GM18502 (cell line): ENCODE data around the gene MAP4.
A peak's percentile ranks its signal among the peaks of the same experiment; 100 is the strongest.
"Not testable (repeated sequence)": the region's sequence is repeated elsewhere in the genome, so short reads cannot be mapped to it uniquely, and the experiment has no call there.

Experiments used
- ATAC-seq: cut with Tn5 transposase; IDR thresholded peaks from one replicate; pipeline ENCODE4 v1.9.1; 2021; ENCODE audit warnings: mild to moderate bottlenecking; ENCODE audit not compliant: unreplicated experiment, poor library complexity

The MAP4 gene

GRCh38 chr3:48018841-48019240 lies 2.6 kb upstream of the MAP4 start:
- no peak for ATAC-seq

- ATAC-seq: no peak
Measured at GRCh38 chr3:48015431-48016180, 610 bp downstream of the MAP4 start.

- ATAC-seq: no peak
Measured at GRCh38 chr3:48014358-48014757, 1.9 kb downstream of the MAP4 start.

GRCh38 chr3:48013288-48013980 lies 2.8 kb downstream of the MAP4 start:
- no peak for ATAC-seq

GRCh38 chr3:48012659-48013058 lies 3.6 kb downstream of the MAP4 start:
- no peak for ATAC-seq

- not testable (repeated sequence) for ATAC-seq
Measured at GRCh38 chr3:48008066-48008465, 8.2 kb downstream of the MAP4 start.

- ATAC-seq: not testable (repeated sequence)
Measured at GRCh38 chr3:48007361-48007760, 8.9 kb downstream of the MAP4 start.

GRCh38 chr3:48006794-48007193 lies 9.4 kb downstream of the MAP4 start:
- not testable (repeated sequence) for ATAC-seq

- no peak for ATAC-seq
Measured at GRCh38 chr3:48004694-48005093, 11.5 kb downstream of the MAP4 start.

GRCh38 chr3:48002787-48003186 lies 13.4 kb downstream of the MAP4 start:
- ATAC-seq: no peak

- ATAC-seq: no peak
Measured at GRCh38 chr3:48001991-48002390, 14.2 kb downstream of the MAP4 start.

GRCh38 chr3:48000212-48000611 lies 16.0 kb downstream of the MAP4 start:
- ATAC-seq: no peak

GRCh38 chr3:47996440-47996839 lies 19.8 kb downstream of the MAP4 start:
- ATAC-seq: no peak

- no peak for ATAC-seq
Measured at GRCh38 chr3:47994180-47994579, 22.0 kb downstream of the MAP4 start.

GRCh38 chr3:47991341-47991740 lies 24.9 kb downstream of the MAP4 start:
- ATAC-seq: no peak

GRCh38 chr3:47989981-47990440 lies 26.2 kb downstream of the MAP4 start:
- ATAC-seq: peak; percentile 47

- no peak for ATAC-seq
Measured at GRCh38 chr3:47985381-47985780, 30.8 kb downstream of the MAP4 start.

GRCh38 chr3:47984075-47984728 lies 32.0 kb downstream of the MAP4 start:
- ATAC-seq: no peak

- no peak for ATAC-seq
Measured at GRCh38 chr3:47980795-47981194, 35.4 kb downstream of the MAP4 start.

GRCh38 chr3:47979070-47979469 lies 37.1 kb downstream of the MAP4 start:
- no peak for ATAC-seq

GRCh38 chr3:47978386-47978785 lies 37.8 kb downstream of the MAP4 start:
- no peak for ATAC-seq
